Measurements from ENCODE around the gene SYNE1. TPM values are rescaled to one million over a fixed set of nuclear protein-coding genes. Genes with fewer than 3 reads are reported as not detected.

The SYNE1 gene
- total RNA-seq, 4 donors from 2014 or later: 29.1 to 51.5 (median 45.6) TPM

GRCh38 chr6:152310371-152310954 lies 326.7 kb downstream of the SYNE1 start:
- H3K36me3 ChIP-seq: peaks cover 0 to 42% of the 10 kb centered on the region in 2 donors
- no peaks in the 10 kb centered on the region for H3K27me3 ChIP-seq
- no peak for TF ChIP-seq CTCF (IDR thresholded peaks at IDR 0.05 in 4 of 5, conservative IDR thresholded peaks at IDR 0.05 in 1 of 5)
- DNase-seq (no peak), ATAC-seq (no peak)
- H3K4me3 ChIP-seq: no peak overlapping the region
- in situ Hi-C loops (cut with MboI; ENCODE audit: low sequenced_read_pairs in 4 of 4) (no loop called here), intact Hi-C loops (cut with DNase I; ENCODE audit: low total_unique reads) (no loop called here)
- H3K27ac ChIP-seq: no peak overlapping the region
- no peaks in the 10 kb centered on the region for H3K4me1 ChIP-seq
- H3K9me3 ChIP-seq: no peaks in the 10 kb centered on the region

GRCh38 chr6:152309648-152310047 lies 327.5 kb downstream of the SYNE1 start:
- no peak for TF ChIP-seq POLR2A (IDR thresholded peaks at IDR 0.05)
- no peak for TF ChIP-seq CTCF (IDR thresholded peaks at IDR 0.05 in 4 of 5, conservative IDR thresholded peaks at IDR 0.05 in 1 of 5)
- H3K36me3 ChIP-seq: peaks cover 0 to 39% of the 10 kb centered on the region in 2 donors
- H3K27me3 ChIP-seq: no peaks in the 10 kb centered on the region
- intact Hi-C loops (cut with DNase I; ENCODE audit: low total_unique reads): no loop called here
- H3K4me1 ChIP-seq: no peaks in the 10 kb centered on the region
- no peak overlapping the region for H3K4me3 ChIP-seq
- in situ Hi-C loops (cut with MboI; ENCODE audit: low sequenced_read_pairs in 4 of 4): no loop called here
- DNase-seq (no peak), ATAC-seq (no peak)
- H3K9me3 ChIP-seq: no peaks in the 10 kb centered on the region
- no peak overlapping the region for H3K27ac ChIP-seq

GRCh38 chr6:152309006-152309405 lies 328.2 kb downstream of the SYNE1 start:
- Histone ChIP-seq H3K36me3 (peaks cover 0 to 34% of the 10 kb centered on the region in 2 donors), H3K4me1 (no peaks in the 10 kb centered on the region), H3K9me3 (no peaks in the 10 kb centered on the region), H3K4me3 (no peak overlapping the region), H3K27me3 (no peaks in the 10 kb centered on the region), H3K27ac (no peak overlapping the region)
- in situ Hi-C loops (cut with MboI; ENCODE audit: low sequenced_read_pairs in 4 of 4) (no loop called here), intact Hi-C loops (cut with DNase I; ENCODE audit: low total_unique reads) (no loop called here)
- TF ChIP-seq CTCF (IDR thresholded peaks at IDR 0.05 in 4 of 5, conservative IDR thresholded peaks at IDR 0.05 in 1 of 5): no peak
- DNase-seq (no peak), ATAC-seq (no peak)

GRCh38 chr6:152308306-152308705 lies 328.9 kb downstream of the SYNE1 start:
- Histone ChIP-seq H3K27me3 (no peaks in the 10 kb centered on the region), H3K36me3 (peaks cover 0 to 34% of the 10 kb centered on the region in 2 donors), H3K27ac (no peak overlapping the region), H3K4me3 (no peak overlapping the region), H3K9me3 (no peaks in the 10 kb centered on the region), H3K4me1 (no peaks in the 10 kb centered on the region)
- DNase-seq (no peak), ATAC-seq (no peak)
- in situ Hi-C loops (cut with MboI; ENCODE audit: low sequenced_read_pairs in 4 of 4) (no loop called here), intact Hi-C loops (cut with DNase I; ENCODE audit: low total_unique reads) (no loop called here)
- TF ChIP-seq CTCF (IDR thresholded peaks at IDR 0.05 in 4 of 5, conservative IDR thresholded peaks at IDR 0.05 in 1 of 5) (no peak), POLR2A (IDR thresholded peaks at IDR 0.05) (no peak)

- TF ChIP-seq POLR2A (IDR thresholded peaks at IDR 0.05): no peak
- TF ChIP-seq CTCF (IDR thresholded peaks at IDR 0.05 in 4 of 5, conservative IDR thresholded peaks at IDR 0.05 in 1 of 5): no peak
- Histone ChIP-seq H3K27me3 (no peaks in the 10 kb centered on the region), H3K36me3 (peaks cover 0 to 34% of the 10 kb centered on the region in 2 donors), H3K4me3 (no peak overlapping the region), H3K4me1 (peaks cover 4 to 7% of the 10 kb centered on the region in 2 donors), H3K27ac (peak overlapping the region in 2 of 4 donors; percentile 3 to 5), H3K9me3 (no peaks in the 10 kb centered on the region)
- in situ Hi-C loops (cut with MboI; ENCODE audit: low sequenced_read_pairs in 4 of 4): no loop called here
- intact Hi-C loops (cut with DNase I; ENCODE audit: low total_unique reads): no loop called here
- ATAC-seq (no peak), DNase-seq (no peak)
These were observed 331.5 kb downstream of the SYNE1 start for GRCh38 chr6:152305672-152306071.
